Esophagus squamous epithelium (tissue), 5 donors: ENCODE results near the gene SRPRB. TPM values are rescaled to one million over a fixed set of nuclear protein-coding genes. Genes with fewer than 3 reads are reported as not detected.

Experiments used
- DNase-seq: peaks from one replicate; lab custom pipeline; 2025; lab: John Stamatoyannopoulos, UW
- H3K27ac ChIP-seq, 4 donors: fragments of 200-600 bp; sonication (generic); one replicate each; pipeline ENCODE4 v1.5.1; 2016 to 2019; ENCODE audit warnings: mild to moderate bottlenecking in 1 of 4
- H3K27me3 ChIP-seq, 4 donors: fragments of 200-600 bp; sonication (generic); 1 replicate in 3 of 4; 2 replicates in 1 of 4; pipeline versions ENCODE4 v1.5.1 to v1.6.0; 2017 to 2021; ENCODE audit warnings: antibody characterized with exemption in 1 of 4
- H3K36me3 ChIP-seq, 3 donors: fragments of 200-600 bp; sonication (generic); one replicate each; pipeline ENCODE4 v1.5.1; 2016 to 2019
- H3K4me1 ChIP-seq, 3 donors: fragments of 200-600 bp; sonication (generic); one replicate each; pipeline ENCODE4 v1.5.1; 2017 to 2019
- H3K4me3 ChIP-seq, 4 donors: fragments of 200-600 bp; sonication (generic); 1 replicate in 3 of 4; 2 replicates in 1 of 4; pipeline ENCODE4 v1.5.1; 2016 to 2019; ENCODE audit warnings: mild to moderate bottlenecking in 2 of 4, moderate library complexity in 1 of 4
- H3K9me3 ChIP-seq, 3 donors: fragments of 200-600 bp; sonication (generic); one replicate each; pipeline ENCODE4 v1.5.1; 2016 to 2019
- POLR2A ChIP-seq, 4 donors: fragments of 450-650 bp; IDR thresholded peaks; one replicate each; pipeline ENCODE4 v1.6.1; 2017; ENCODE audit warnings: antibody characterized with exemption in 4 of 4, mild to moderate bottlenecking in 4 of 4, moderate library complexity in 3 of 4
- WGBS, 2 donors: methylation state at CpG; one replicate each; pipeline ENCODE4 v1.1.5; 2018; 5-methylcytosine and 5-hydroxymethylcytosine counted together
- intact Hi-C: fragments of 100-400 bp; cut with DNase I; formaldehyde crosslinking; loops from one replicate; pipeline ENCODE4 v1.15.0; 2022
- total RNA-seq, 4 donors: library from RNA; depleted of rRNA; stranded (reverse); fragments of >200 nt; gene quantifications; one replicate each; pipeline ENCODE4 v1.1.0, GENCODE V29; 2016
- TF ChIP-seq, protein P1 (sequence below), 6 experiments: fragments of 450-650 bp in 4 of 6; fragments of 200-600 bp in 2 of 6; sonication (generic) in 2 of 6; IDR thresholded peaks; one replicate each; pipeline ENCODE4 v1.5.1; 2016 to 2019; ENCODE audit warnings: antibody characterized with exemption in 6 of 6, mild to moderate bottlenecking in 4 of 6, moderate library complexity in 4 of 6
- donor health status: DM: yes; HTN: yes; CAD: no.

The SRPRB gene
- total RNA-seq, 4 donors from 2014 or later: 25.1 to 107 (median 44.1) TPM

DNA sequence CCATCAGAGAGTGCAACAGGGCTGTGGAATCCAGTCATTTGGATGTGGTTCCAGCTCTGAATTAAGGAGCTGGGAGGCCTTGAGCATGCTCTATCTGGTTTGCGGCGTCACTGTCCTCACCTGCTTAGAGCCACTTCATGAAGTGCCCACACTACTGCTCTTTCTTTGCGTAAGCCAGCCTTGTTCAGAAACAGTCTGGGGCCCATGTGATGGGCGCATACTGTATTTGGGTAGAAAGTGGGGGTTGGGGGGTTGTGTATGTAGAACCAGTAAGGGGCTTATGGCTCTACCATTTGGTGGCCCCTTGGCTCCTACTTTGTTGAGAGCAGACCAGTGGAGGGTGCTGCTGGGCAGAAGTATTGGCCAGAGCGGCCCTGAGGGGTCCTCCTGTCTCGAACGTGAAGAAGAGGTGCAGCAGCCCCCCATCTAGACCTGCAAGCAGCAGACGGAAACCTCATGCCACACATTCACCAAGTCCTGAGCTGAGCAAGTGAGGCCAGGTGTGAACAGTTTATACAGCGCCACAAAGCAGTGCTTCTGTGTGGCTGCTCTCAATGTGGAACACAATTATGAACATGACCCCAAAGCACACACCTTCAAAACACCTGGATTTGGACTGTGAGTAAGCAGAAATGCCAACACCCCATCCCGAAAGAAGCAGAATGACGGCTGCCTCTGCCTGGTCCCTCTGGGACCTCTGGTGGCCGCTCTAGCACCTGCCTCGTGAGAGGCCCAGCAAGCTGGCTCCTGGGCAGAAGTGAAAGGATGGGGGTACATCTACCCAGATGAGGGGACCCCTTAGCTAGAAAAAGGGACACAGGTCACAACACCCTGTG, 26.6 kb downstream of the SRPRB start:
- 74 to 83% methylated on average over 5 to 8 of the region's 13 CpGs for WGBS, 2 donors
- no peak for TF ChIP-seq POLR2A (IDR thresholded peaks at IDR 0.05)
- TF ChIP-seq, protein P1, sequence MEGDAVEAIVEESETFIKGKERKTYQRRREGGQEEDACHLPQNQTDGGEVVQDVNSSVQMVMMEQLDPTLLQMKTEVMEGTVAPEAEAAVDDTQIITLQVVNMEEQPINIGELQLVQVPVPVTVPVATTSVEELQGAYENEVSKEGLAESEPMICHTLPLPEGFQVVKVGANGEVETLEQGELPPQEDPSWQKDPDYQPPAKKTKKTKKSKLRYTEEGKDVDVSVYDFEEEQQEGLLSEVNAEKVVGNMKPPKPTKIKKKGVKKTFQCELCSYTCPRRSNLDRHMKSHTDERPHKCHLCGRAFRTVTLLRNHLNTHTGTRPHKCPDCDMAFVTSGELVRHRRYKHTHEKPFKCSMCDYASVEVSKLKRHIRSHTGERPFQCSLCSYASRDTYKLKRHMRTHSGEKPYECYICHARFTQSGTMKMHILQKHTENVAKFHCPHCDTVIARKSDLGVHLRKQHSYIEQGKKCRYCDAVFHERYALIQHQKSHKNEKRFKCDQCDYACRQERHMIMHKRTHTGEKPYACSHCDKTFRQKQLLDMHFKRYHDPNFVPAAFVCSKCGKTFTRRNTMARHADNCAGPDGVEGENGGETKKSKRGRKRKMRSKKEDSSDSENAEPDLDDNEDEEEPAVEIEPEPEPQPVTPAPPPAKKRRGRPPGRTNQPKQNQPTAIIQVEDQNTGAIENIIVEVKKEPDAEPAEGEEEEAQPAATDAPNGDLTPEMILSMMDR (IDR thresholded peaks at IDR 0.05): peak in 3 of 6 experiments; percentile 28 to 47 (median 40)

GRCh38 chr3:133832802-133833144, 27.2 kb downstream of the SRPRB start:
- Histone ChIP-seq H3K4me3 (no peak overlapping the region), H3K27ac (no peak overlapping the region), H3K36me3 (no peaks in the 10 kb centered on the region), H3K27me3 (no peaks in the 10 kb centered on the region), H3K4me1 (no peaks in the 10 kb centered on the region), H3K9me3 (no peaks in the 10 kb centered on the region)
- intact Hi-C loops: no loop called here
- DNase-seq: no peak
- no peak for TF ChIP-seq POLR2A (IDR thresholded peaks at IDR 0.05)
- WGBS, 2 donors: 93 to 97% methylated on average over 5 to 10 of the region's 10 CpGs

More for the DNA sequence above, 26.6 kb downstream of the SRPRB start:
- DNase-seq: no peak
- Histone ChIP-seq H3K4me1 (no peaks in the 10 kb centered on the region), H3K4me3 (no peak overlapping the region), H3K9me3 (no peaks in the 10 kb centered on the region), H3K36me3 (no peaks in the 10 kb centered on the region), H3K27ac (no peak overlapping the region), H3K27me3 (no peaks in the 10 kb centered on the region)
- intact Hi-C loops: no loop called here

DNA sequence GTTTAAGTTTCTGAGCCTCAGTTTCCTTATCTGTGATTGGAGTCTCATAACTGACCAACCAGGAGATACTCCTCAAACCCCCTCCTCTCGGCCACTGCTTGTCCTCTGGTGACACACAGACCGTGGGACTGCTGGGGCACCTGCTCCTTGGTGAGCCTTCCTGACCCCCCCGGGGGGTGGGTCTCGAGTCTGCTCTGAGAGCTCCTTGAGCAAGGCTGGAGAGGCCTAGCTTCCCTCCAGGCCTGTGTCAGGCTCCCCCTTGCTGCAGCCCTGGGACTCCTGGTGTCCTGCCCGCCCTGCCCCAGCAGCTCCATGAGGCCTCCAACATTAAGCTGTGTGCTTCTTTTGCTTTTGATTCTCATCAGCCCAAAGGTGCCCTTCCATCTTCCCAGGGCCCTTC, 27.7 kb downstream of the SRPRB start:
- WGBS, 2 donors: 80 to 100% methylated on average over 5 of the region's 5 CpGs
- Histone ChIP-seq H3K9me3 (no peaks in the 10 kb centered on the region), H3K27me3 (no peaks in the 10 kb centered on the region), H3K36me3 (peaks cover 0 to 2% (median 0%) of the 10 kb centered on the region in 3 donors), H3K27ac (no peak overlapping the region), H3K4me1 (no peaks in the 10 kb centered on the region), H3K4me3 (no peak overlapping the region)
- intact Hi-C loops: no loop called here
- DNase-seq: no peak
- TF ChIP-seq, protein P1 (IDR thresholded peaks at IDR 0.05): no peak
- TF ChIP-seq POLR2A (IDR thresholded peaks at IDR 0.05): no peak

DNA sequence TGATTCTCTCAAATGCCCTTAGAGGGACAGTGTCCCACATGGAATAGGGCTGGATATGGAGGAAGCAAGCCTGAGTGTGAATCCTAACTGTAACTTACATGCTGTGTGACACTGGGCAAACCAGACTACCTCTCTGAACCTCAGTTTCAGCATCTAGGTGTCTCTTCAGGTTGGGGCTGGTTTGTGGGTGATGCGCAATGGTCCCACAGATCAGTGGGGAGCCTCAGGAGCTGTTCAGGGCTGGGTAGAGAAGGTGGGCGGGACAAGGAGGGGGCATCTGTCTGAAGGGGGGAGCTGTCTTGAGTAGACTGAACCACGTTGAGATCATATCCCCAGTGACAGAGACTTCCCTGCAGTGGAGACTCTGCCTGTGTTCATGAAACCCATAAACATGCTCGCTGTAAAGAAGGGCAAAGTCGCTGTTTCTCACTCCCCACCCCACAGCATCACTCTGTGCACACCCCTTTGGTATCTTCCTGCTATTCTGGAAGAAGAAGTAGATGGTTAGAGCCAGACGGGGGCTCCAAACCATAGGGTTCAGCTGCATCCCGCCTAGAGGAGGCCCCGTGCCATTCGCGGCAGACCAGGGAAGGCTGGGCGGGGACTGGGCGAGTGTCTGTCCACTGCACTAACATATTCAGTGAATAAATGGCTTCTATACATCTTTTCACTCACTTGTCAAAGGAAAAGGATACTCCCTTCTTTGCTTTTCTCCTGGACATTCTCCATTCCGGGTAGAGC, 28.4 kb downstream of the SRPRB start:
- 86 to 90% methylated on average over 12 of the region's 13 CpGs for WGBS, 2 donors
- Histone ChIP-seq H3K4me3 (no peak overlapping the region), H3K36me3 (peaks cover 0 to 10% (median 0%) of the 10 kb centered on the region in 3 donors), H3K27ac (no peak overlapping the region), H3K9me3 (no peaks in the 10 kb centered on the region), H3K4me1 (no peaks in the 10 kb centered on the region), H3K27me3 (no peaks in the 10 kb centered on the region)
- DNase-seq: no peak
- intact Hi-C loops: no loop called here
- TF ChIP-seq, protein P1 (IDR thresholded peaks at IDR 0.05): no peak
- TF ChIP-seq POLR2A (IDR thresholded peaks at IDR 0.05): no peak

DNA sequence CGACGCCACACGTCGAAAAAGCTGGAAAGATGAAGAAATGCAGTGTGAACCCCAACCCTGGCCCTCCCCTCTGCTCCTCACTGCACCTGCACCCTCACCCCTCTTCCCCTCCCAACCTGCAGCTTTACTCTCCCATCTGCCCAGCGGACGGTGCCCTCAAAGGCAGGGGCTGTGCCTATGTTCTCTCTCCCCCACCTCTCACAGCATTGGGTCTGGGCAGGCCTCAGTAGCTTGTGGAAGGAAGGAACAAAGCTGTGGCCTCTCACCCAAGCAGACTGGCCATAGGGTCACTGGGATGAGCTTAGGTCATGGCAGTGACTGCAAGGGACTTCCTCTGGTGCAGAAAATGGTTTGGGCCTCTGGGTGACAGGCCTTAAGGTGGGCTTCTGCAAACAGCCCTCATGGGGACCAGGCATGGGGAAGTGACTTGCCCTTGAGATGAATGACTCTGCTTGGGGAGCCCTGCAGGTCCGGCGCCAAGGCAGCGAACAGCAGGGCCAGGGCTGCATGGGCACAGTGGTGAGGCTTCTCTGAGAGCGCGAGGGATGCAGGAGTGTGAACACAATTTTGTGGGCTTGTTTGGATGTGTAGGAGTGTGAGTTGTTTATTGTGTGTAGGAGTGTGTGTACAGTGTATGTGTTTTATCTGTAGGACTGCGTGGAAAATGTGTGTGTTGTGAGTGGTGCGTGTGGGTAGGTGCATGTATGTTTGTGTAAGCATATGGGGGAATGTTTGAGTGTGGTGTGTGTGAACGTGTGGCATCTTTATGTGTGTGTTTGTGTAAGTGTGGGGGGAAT, 29.2 kb downstream of the SRPRB start:
- no peak for DNase-seq
- intact Hi-C loops: no loop called here
- H3K4me3 ChIP-seq: no peak overlapping the region
- TF ChIP-seq POLR2A (IDR thresholded peaks at IDR 0.05): no peak
- TF ChIP-seq, protein P1 (IDR thresholded peaks at IDR 0.05): no peak
- no peaks in the 10 kb centered on the region for H3K27me3 ChIP-seq
- H3K27ac ChIP-seq: no peak overlapping the region
- H3K4me1 ChIP-seq: no peaks in the 10 kb centered on the region
- H3K36me3 ChIP-seq: peaks cover 0 to 14% (median 0%) of the 10 kb centered on the region in 3 donors
- H3K9me3 ChIP-seq: no peaks in the 10 kb centered on the region
- 89 to 91% methylated on average over 12 of the region's 14 CpGs for WGBS, 2 donors
